GM15510 (cell line): Measurements from ENCODE around the gene ROR2.

Experiments used
- POLR2A ChIP-seq: IDR thresholded peaks from 3 replicates; pipeline ENCODE4 v1.6.1; 2011; ENCODE audit warnings: borderline replicate concordance; ENCODE audit not compliant: insufficient read length; ENCODE audit errors: extremely low read depth

The ROR2 gene

GRCh38 chr9:91753711-91754110 lies 196.3 kb downstream of the ROR2 start:
- TF ChIP-seq POLR2A: no peak

GRCh38 chr9:91751922-91752321 lies 198.1 kb downstream of the ROR2 start:
- no peak for TF ChIP-seq POLR2A

GRCh38 chr9:91750343-91750742 lies 199.7 kb downstream of the ROR2 start:
- TF ChIP-seq POLR2A: no peak

DNA sequence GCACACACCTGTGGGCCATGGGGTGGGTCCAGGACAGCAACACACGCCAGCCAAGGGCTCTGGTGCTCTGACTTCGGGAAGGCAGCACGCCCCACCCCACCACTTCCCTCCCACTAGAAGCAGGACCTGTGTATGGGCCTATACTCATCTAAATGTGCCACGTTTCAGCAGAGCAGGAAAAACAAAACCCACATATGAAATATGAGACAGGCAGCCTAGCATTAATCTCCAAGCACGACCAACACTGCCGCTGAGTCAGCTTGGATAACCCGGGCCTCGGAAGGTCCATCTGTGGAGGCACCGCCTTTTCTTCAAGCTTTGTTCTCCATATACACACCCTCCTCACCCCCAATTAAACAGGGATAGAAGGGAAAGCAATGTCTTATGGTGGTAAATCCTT lies 203.1 kb downstream of the ROR2 start:
- TF ChIP-seq POLR2A: no peak

- TF ChIP-seq POLR2A: no peak
Observed at GRCh38 chr9:91746357-91746756, 203.7 kb downstream of the ROR2 start.

DNA sequence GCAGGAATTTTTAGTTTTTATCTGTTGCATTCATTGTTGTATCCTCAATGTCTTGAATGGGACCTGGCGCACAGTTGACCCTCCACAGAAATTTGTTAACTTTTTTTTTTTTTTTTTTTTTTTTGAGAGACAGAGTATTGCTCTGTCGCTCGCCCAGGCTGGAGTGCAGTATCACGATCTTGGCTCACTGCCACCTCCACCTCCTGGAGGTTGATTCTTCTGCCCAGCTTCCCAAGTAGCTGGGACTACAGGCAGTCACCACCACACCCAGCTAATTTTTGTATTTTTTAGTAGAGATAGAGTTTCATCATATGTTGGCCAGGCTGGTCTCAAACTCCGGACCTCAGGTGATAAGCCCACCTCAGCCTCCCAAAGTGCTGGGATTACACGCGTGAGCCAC lies 205.9 kb downstream of the ROR2 start:
- no peak for TF ChIP-seq POLR2A

DNA sequence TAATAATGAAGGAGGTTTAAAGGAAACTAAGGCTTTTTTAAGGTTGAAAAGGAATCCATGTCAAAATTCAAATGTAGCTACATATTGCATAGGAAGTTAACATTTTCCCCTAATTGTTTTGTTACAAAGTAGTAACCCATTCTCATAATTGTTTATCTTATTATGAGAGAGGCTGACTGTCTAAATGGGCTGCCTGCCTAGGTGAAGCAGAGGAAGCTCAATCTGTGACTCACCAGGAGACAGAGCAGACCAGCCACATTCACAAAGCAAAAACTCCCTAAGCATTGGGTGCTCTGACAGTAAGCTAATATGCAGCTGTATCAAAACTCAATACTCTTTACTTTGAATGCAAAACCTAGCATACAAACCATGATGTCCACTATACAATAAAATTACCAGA lies 208.5 kb downstream of the ROR2 start:
- no peak for TF ChIP-seq POLR2A

- no peak for TF ChIP-seq POLR2A
Observed at GRCh38 chr9:91740701-91741100, 209.3 kb downstream of the ROR2 start.

DNA sequence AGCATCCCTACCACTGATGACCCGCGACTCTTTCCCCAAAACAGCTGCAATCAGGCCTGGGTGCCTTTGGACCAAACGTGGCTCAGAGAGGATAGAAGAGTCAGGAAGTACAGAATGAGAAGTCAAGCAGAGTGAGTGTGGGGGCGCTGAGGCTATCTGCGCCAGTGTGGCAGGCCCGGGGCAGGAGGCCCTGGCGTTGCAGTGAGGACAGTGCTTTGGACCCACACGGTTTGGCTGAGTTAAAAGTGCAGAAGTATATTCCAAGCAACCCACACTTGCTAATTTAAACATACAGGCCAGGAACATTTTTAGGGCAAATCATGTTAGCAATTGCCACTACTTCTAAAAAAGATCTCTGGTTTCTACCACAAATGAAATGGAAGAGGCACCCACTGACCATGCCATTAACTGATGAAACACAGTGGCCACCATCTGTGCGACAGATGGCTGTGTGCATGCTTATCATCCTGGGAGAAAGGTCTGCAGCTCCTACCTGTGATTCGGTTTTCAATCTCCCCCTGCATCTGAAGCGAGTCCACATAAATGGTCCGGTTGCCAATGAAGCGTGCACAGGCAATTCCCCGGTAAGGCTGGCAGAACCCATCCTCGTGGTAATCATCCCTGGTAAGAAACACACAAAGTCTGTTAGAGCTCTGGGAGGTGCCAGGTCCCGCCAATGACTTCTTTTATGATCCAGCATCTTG lies 213.0 kb downstream of the ROR2 start:
- no peak for TF ChIP-seq POLR2A

GRCh38 chr9:91736311-91736710 lies 213.7 kb downstream of the ROR2 start:
- no peak for TF ChIP-seq POLR2A

DNA sequence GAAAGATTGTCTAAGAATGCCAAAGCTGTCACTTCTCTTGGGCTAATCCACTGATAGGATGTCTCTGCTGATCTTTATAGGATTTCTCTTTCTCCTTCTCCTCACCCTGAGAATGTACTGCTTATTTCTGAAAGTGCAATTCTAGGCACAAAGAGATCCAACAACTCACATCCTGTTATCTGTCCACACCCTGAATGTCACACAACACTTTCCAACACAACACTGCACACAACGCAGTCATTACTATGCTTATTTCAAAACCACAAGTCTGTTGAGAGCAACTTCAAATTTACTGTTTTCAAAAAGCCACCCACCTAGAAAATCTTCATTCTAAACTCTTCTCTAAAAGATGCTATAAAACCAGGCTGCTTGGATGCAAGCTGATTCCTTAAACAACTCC lies 215.0 kb downstream of the ROR2 start:
- TF ChIP-seq POLR2A: no peak

DNA sequence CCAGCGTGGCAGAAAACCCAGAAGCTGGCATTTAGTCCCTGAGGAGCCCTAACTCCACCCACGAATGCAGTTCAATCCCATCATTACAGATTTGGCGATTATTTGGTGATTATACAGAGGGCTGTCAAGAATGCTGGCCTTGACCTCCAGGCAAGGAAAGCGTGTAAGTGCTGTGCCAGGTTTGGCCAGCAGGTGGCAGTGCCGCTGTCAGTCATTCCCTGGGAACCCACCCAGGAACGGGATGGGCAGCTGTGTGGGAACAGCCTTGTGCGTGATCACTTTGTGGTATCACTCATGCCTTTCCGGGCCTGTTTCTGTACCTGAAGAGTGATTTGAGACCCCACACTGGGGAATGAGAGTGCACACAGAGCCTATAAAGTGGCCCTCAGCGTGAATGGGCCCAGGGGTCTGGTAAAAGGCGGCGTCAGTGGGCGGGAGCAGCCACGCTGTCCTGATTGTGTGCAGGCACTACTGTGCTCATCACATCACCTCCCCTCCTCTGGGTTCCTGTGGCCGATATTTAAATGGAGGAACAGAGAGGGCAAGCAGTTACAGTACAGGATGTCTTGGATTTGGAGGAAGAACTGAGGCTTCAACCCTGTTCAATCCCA lies 215.6 kb downstream of the ROR2 start:
- TF ChIP-seq POLR2A: no peak

- TF ChIP-seq POLR2A: no peak
Observed at GRCh38 chr9:91733006-91733624, 216.9 kb downstream of the ROR2 start.

DNA sequence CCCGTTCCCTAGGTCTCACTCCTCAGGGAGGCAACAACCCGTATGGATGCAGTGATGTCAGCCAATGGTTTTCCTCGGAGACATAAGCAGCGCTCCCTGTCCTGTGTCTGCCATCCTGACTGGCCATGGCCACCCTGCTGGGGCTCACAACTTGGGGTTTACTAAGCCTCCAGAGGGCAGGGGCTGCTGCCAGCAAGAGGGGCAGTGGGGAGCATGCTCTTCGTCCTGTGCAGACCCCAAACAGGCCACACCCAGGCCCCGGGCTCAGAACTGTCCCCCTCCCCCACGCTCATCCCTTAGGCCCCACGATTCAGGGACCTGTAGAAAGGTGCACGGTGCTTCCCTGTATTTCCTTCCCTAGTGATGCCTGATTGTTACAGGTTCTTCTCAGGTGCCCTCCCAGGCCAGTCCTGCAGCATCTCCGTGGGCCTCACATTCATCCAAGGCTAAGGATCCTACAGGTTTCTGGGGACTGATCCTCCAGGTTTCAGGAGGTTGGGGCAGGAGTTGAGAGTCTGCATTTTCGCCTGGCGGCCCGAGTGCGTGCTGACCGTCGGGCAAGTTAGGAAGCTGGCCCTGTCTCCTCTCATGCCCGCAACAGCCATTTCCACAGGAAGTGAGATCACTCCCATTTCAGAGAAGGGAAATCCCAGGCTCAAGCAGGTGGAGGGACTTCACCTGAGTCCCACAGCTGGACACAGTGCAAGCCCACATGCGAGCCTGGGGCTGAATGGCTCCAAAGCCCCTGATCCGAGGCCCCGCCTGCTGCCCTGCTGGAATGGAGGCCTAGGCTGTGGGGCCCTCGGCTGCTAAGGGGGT lies 217.6 kb downstream of the ROR2 start:
- TF ChIP-seq POLR2A: no peak

- TF ChIP-seq POLR2A: no peak
Observed at GRCh38 chr9:91730806-91731205, 219.2 kb downstream of the ROR2 start.
